Measurements from ENCODE around the gene ZNF678.

GRCh38 chr1:227613526-227613925, 50.2 kb downstream of the ZNF678 start:
- TF ChIP-seq HIC1 (tag by site-specific recombination; IDR thresholded peaks at IDR 0.05) (no peak), PATZ1 (tag by site-specific recombination; IDR thresholded peaks at IDR 0.05) (no peak), CTCF (tag by site-specific recombination; IDR thresholded peaks at IDR 0.05) (no peak), ZNF549 (tag by site-specific recombination; IDR thresholded peaks at IDR 0.05) (no peak), PBX3 (CRISPR knock-in tag; IDR thresholded peaks at IDR 0.05) (no peak), ATF2 (tag by site-specific recombination; IDR thresholded peaks at IDR 0.05; ENCODE audit: low read depth) (no peak), ZNF132 (tag by site-specific recombination; IDR thresholded peaks at IDR 0.05; ENCODE audit: borderline replicate concordance) (no peak), ZBTB11 (tag by site-specific recombination; conservative IDR thresholded peaks at IDR 0.05; ENCODE audit: low read depth) (no peak), ZBTB1 (tag by site-specific recombination; IDR thresholded peaks at IDR 0.05) (no peak), ELK4 (IDR thresholded peaks at IDR 0.05; ENCODE audit: borderline replicate concordance, low read depth, low read length) (no peak), ZNF280D (tag by site-specific recombination; IDR thresholded peaks at IDR 0.05) (no peak), SALL2 (tag by site-specific recombination; IDR thresholded peaks at IDR 0.05; ENCODE audit: borderline replicate concordance) (no peak)
